NAMALWA (cell line): Measurements from ENCODE around the gene UGT1A5.

Source experiments
- DNase-seq: peaks from one replicate; pipeline ENCODE4 v3.0.0-alpha.2; 2015; ENCODE audit warnings: low spot score

Gene UGT1A5

DNA sequence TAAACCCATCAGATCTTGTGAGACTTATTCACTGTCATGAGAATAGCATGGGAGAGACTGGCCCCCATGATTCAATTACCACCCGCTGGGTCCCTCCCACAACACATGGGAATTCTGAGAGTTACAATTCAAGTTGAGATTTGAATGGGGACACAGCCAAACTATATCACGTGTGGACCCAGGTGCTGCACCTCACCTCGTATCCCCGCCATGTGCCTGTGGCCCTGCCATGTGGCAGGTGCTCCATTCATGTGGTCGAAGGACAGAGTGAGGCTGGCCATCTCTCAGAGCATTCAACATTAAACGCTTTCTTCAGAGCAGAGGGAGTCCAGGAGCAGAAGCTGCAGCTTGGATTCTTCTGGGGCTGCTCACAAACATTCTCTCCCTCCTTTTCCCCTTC, 97.7 kb downstream of the UGT1A5 start:
- DNase-seq, result no peak

DNA sequence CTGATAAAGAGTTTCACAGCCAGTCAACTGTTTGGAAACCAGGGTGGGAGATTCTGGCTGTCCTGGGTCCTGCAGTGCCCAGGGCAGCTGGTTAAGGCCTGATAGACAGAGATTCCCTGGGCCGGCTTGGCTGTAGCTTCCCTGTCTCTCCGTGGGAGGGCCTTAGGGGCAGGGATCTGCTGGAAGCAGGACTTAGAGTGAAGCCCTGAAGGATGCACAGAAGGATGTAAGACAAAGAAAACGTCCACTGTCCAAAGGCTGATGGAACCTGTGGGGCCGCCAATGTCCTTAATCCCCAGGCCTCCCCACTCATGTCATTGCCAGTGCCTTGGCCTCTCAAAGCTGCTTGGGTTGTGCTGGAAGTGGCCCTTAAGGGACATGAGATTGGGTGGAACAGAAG, 98.4 kb downstream of the UGT1A5 start:
- DNase-seq, result no peak

DNA sequence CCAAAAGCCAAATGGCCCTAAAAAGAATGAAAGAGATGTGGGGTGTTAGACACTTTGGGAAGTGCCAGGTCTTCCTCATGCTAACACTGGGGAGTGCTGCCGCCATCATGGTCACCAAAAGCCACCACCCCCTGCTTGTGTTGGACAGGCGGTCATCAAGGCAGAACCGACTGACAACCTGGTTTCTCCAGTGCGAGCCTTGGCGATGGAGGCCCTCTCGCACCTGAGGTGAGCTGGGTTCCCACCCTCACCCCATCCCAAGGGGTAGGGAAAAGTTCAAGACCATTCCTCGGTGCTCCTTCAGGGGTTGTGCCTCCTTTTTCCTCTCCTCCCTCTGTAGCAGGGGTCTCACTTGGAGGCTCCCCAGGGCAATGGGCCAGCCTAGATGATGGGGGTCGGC, 99.0 kb downstream of the UGT1A5 start:
- no peak for DNase-seq

DNA sequence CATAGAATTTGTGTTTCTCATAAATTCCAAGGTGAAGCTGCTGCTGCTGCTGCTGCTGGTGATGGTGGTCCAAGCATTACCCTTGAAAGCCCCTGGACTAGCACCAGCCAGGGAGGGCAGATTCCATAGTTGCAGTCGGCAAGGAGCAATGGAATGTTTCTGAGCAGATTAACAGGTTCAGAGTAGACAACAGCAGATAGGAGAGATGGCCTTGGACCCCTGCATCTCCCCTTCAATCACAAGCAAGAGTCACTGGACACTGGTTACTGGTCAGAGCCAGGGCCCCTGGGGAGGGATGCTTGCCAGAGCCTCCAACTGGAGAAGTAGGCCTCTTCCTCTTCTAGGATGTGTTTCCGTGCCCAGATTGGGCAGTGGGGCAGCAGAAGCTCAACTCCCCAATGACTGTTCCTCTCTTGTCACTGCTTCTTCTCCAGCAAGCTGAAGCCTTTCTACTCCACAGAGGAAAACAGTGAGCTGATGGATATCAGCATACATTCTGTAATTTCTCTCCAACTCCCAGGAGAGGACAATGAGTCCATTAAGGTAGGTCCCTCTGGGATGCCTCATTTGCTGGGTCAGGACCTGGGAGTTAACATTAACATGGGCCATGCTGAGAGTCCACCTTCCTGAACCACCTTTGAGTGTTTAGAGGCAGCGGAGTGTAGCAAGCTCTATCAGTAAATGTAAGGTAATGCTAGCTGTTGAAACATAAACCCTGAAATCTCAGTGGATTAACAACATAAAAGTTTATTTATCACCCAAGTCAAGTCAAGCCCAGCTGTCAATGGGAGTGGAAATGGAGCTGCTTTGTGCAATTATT, 100.7 kb downstream of the UGT1A5 start:
- DNase-seq, result no peak

DNA sequence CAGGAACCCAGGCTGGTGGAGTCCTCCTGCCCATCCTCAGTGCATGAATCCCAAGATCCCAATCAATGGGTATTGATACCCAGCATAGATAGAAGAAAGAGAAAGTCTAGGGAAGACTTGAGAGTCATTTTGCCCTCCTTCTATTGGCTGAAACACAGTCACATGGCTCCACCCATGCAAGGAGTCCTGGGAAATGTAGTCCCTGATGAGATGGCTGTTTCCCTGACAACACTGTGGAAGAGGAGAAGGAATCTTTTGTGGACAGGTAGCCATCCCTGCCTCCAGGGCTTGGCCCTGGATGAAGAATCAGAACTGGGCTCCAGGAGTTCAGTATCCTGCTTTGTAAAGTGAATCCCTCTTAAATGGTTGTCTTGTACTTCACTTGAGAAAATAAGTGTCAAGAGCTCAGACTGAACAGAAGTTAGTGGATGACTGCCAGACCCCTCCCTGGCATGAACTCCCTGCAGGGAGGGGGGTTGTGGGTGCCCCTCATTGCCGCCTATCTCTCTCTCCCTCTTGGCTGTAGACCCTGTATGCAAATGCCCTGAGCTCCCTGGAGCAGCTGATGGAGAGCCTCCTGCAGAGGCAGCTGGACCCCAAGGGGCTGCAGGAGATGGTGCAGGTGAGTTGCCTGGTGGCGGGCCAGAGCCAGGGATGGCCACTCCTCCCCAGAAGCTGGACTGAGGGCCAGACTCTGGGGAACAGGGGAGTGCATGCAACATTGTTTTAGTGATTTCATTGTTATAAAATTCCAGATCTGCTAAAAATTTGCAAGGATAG, 101.5 kb downstream of the UGT1A5 start:
- no peak for DNase-seq

DNA sequence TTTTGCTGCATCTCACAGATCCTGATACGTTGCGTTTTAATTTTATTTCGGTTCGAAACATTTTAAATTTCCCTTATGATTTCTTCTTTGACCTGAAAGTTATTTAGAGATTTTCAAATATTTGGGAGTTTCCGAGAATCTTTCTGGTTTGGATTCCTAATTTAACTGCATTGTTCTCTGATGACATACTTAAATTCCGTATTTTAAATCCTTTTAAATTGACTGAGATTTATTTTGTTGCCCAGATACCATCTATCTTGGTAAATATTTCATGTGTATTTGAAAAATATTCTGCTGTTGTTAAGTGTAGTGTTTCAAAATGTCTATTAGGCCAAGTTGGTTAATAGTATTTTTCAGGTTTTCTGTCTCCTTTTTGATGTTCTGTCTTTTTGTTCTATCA, 103.2 kb downstream of the UGT1A5 start:
- no peak for DNase-seq

DNA sequence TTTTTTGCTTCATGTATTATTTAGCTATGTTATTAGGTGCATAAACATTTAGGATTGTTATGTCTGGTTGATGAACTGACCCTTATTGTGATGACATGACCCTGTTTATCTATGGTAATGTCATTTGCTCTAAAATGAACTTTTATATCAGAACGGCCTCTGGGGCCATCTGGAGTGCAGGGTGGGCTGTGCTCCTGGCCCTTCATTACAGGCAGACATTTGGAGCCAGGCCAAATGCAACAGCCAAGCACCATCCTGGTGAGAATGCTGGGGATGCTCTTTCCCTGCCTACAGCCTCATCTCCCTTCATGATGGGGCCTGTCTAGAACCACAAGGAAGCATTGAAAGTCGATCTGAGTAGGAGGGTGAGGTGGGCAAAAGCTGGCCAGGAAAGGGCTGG, 103.6 kb downstream of the UGT1A5 start:
- no peak for DNase-seq

DNA sequence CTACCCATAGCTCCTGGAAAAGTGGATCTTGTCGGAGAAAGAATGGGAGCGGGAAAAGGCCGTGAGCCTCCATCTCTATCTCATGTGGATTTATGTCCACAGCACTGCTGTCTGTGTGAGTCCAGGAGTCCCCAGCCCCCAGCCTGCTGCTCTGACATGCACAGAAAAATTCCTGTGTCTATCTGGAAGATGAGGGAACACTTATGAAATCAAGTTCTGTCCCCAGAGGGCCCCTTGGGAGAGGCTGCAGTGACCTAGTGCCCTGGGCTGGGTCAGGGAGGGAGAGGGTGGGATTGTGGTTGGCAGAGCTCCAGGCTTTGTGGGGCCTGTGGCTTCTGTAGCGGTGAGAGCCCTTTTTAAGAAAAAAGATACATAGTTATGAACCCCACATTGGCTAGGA, 104.1 kb downstream of the UGT1A5 start:
- no peak for DNase-seq

DNA sequence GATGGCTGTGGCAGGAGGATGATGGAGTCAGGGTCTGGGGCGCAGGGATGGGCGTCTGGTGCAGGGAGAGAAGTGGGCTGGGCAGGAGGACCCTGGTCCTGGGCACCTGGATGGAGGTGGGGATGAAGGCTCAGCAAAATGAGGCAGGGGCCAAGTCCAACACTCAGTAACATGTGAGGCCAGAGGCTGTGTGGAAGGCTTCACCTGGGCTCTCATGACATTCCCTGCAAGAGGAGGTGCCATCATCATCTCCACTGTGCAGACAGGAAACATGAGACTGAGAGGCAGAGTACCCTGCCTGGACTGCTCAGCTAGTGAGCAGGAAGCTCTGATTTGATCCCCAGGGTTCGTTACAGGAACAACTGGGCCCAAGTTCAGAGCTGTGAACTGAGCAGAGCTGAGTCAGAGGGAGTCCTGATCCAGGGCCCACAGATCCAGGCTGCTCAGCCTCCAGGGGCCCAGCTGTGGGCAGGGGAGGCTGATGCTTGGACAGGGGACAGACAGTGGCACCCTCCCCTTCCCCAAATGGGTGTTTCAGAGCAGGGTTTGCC, 104.7 kb downstream of the UGT1A5 start:
- DNase-seq, result no peak

DNA sequence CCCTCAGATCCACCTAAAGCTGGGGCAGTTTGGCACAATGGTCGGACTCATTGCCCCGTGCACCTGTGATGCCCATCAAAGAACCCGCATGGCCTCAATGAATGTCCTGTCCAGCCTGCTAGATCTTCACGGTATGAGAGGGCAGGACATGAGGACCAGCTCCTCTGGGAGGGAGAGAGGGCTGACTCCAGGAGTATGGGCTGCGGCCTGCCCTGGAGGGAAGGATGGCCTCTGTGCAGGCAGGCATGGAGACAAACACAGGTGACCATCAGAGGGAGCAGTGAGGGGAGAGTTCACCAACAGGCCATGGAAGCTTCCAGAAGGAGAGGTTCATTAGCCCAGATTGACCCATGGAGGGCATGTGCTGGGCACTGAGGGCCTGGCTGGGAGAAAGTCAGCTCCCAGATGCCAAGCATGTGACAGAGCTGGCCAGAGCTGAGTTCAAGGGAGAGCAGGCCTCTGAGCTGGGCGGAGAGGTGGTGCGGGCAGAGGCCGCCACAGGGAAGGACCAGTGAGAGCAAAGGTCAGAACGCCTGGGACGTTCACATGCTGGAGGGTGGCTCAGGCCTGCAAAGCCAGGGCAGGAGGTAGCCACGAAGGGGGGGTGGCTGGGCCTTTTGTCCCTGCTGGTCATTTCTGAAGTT, 105.4 kb downstream of the UGT1A5 start:
- DNase-seq, result no peak

DNA sequence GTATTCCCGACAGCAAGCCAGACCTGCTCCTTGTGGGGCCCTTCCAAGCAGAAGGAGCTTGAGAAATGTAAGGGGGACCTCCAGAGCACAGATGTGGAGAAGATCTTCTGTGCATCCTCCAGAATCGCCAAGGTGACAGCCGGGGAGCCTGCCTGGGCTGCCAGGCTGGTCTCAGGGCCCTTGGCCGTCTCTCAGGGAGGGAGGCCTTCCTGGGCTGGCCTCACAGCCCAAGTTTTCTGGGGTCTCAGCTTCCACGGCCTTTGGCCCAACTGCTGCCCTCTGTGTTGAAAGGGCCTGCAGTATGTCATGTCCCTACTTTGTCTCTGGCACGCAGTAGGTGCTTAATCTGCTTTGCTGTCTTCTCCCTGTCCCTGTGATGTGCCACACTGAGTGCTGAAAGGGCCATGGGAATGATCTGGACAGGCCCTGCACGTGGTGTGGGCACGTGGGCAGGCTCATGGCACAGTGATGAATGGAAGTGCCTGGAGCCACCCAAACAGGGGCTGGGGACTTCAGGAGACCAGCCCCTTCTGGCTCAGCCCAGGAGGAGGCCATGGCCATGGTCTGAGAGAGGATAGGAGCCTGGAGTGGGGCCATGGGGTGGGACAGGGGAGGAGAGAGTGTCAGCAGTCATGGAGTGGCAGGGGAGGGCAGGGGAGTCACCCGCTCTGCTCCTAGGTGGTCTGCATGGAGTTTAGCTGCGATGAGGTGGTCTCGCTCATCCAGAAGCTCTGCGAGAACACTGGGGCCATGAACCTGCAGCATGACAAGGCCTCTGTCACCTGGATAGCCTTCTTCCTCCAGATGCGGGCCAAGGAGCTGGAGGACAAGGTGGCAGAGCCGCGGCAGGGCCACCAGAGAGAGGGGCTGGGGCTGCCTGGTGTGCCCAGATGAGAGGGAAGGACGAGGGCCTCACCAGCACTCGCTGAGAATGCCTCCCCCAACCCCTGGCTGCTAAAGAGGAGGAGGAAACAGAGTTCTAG, 106.2 kb downstream of the UGT1A5 start:
- no peak for DNase-seq

DNA sequence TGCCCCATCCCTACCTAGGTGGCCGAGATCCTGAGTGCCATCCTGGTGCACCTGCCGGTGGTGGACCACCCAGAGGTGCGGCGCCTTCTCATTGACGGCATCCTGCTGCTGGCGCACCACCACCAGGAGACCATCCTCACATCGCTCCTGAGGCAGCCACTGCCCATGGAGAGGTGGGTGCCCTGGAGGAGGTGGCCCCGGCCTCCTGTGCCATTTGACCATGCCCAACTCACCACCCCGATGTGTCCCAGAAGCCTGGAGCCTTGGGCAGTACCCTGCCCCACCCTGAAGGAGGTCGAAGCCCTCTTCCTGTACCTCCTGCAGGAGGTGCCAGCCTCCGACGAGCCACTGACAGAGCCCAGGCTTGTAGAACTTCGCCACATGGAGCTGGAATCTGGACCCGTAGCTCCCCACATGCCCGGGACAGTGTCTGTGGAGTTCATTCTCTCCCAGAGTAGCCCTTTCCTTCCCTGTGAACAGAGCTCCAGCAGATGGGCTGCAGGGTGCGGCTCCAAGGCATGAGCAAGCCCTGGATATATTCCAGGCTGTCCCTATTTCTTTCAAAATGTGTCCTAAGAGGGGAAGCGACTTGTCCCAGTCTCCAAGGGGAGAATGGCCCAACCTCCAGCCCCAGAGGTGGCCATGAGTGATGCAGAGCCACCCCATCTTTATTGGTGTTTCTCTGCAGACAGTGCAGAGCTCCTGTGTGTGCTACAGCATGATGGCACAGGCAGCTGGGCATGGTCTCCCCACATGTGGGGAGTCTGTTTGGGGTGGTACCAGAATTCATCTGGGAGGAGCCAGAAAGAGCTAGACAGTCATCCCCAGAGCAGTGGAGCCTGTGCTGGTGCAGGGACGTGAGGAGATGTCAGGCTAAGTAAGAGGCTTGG, 107.4 kb downstream of the UGT1A5 start:
- no peak for DNase-seq

DNA sequence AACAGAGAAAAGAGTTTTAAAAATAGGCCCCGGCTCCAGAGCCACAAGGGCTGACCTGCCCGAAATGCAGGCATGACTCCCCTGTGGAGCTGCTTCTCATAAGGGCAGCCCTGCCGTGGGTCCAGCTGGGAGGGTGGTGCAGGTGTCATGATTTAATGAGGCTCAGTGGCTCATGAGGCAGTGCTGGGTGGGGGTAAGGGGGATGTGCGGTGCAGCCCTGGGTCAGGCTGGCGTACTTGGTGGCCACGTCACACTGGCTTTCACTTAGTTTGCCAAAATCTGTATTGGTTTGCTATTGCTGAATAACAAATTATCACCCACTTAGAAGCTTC, 108.0 kb downstream of the UGT1A5 start:
- DNase-seq, result no peak

DNA sequence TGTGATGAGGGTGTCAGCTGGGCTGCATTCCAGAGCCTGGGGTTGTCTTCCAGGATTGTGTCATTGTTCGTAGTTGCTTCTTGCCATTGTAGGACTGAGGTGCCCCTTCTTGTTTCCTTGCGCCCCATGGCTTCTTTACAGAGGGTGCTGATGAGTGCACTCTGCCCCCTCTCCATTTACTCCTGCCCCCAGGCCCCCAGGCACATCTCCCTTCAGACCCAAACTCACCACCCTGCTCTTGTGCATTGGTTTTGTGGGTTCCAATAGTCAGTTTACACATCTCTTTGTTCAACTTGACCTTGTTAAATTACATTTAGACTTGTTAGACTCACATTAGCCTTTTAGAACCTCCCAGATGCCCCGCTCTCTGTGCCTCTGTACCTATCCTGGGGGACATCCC, 108.5 kb downstream of the UGT1A5 start:
- DNase-seq, result no peak

DNA sequence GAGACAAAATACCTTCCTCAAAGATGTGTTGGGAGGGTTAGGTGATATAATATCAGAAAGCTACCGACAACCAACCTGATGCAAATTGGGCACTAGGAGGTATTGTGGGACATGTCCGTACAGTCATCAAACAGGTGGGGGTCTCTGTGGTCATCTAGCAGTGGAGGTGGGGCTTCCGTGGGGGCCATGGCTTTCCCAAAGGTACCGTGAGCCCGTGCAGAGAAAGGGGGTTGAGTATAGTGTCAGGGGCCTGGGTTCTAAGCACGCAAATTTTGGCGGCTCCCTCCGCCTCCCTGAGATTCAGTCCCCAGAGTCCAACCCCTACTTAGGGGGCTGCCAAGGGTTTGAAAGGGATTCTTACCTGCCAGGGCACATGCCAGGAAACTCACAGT, 109.0 kb downstream of the UGT1A5 start:
- DNase-seq, result no peak

DNA sequence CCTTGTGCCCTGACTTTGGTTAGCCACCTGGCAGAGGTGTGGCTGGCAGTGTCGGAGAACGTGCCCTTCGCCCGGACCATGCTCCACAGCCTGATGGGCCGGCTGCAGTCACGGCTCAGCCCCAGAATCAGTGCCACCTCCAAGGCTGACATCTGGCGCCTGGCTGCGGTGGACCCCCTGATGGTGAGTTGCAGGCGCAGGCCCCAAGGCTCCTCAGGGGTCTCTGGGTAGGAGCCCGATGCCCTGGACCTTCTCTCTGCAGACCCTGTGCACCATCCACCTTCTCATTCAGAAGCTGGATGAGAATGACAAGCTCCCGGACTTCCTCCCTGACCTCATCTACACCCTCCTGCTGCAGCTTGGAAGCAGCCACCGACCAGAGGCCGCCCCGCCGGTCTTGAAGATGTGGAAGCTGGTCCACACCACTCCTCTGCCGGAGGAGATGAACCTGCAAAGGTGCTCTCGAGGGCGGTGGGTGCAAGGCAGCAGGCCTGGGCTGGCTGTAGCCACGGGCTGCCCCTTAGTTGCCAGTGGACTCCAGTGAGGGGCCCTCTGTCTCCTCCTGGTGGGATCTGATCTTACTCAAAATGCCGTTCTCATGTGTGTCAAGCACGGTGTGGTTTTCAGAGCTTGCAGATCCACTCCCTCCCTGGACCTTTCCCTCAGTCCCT, 109.5 kb downstream of the UGT1A5 start:
- DNase-seq, result no peak
